Uterus (tissue), 4 donors: Measurements from ENCODE around the gene RASAL2. TPM values are rescaled to one million over a fixed set of nuclear protein-coding genes. Genes with fewer than 3 reads are reported as not detected.

Experiments used
- DNase-seq, 2 donors: peaks; one replicate each; pipeline ENCODE4 v3.0.0-alpha.2; 2019 to 2020
- H3K27ac ChIP-seq, 2 donors: fragments of 200-600 bp; sonication (generic); 1 replicate in 1 of 2; 2 replicates in 1 of 2; pipeline ENCODE4 v1.5.1; 2016 to 2018
- H3K27me3 ChIP-seq, 2 donors: fragments of 200-600 bp; sonication (generic); one replicate each; pipeline ENCODE4 v1.5.1; 2018 to 2019; ENCODE audit warnings: control low read depth in 1 of 2
- H3K36me3 ChIP-seq, 2 donors: fragments of 200-600 bp; sonication (generic); one replicate each; pipeline ENCODE4 v1.5.1; 2019; ENCODE audit warnings: control low read depth in 1 of 2
- H3K4me1 ChIP-seq, 2 donors: fragments of 200-600 bp; sonication (generic); one replicate each; pipeline ENCODE4 v1.5.1; 2018 to 2019; ENCODE audit warnings: control low read depth in 1 of 2
- H3K4me3 ChIP-seq, 2 donors: fragments of 200-600 bp; sonication (generic); 1 replicate in 1 of 2; 2 replicates in 1 of 2; pipeline ENCODE4 v1.5.1; 2018 to 2019; ENCODE audit warnings: mild to moderate bottlenecking in 1 of 2
- H3K9me3 ChIP-seq, 2 donors: fragments of 200-600 bp; sonication (generic); one replicate each; pipeline ENCODE4 v1.5.1; 2019; ENCODE audit warnings: control low read depth in 1 of 2
- CTCF ChIP-seq, 4 experiments: fragments of 200-600 bp in 2 of 4; fragments of 450-650 bp in 2 of 4; sonication (generic) in 2 of 4; IDR thresholded peaks; one replicate each; pipeline ENCODE4 v1.5.1; 2016 to 2019; ENCODE audit warnings: antibody characterized with exemption in 4 of 4, mild to moderate bottlenecking in 2 of 4, moderate library complexity in 1 of 4
- POLR2A ChIP-seq, 2 donors: fragments of 450-650 bp; IDR thresholded peaks; one replicate each; pipeline ENCODE4 v1.6.1; 2016; ENCODE audit warnings: antibody characterized with exemption in 2 of 2, mild to moderate bottlenecking in 1 of 2, moderate library complexity in 1 of 2
- intact Hi-C: fragments of 100-400 bp; cut with DNase I; formaldehyde crosslinking; loops from one replicate; pipeline ENCODE4 v1.15.1; 2023; ENCODE audit warnings: low total_unique reads
- total RNA-seq, 4 donors: library from RNA; depleted of rRNA in 3 of 4; stranded (reverse); fragments of >200 nt in 3 of 4; gene quantifications; one replicate each; pipeline versions ENCODE4 v1.1.0 to v1.2.4, GENCODE V29; 2014 to 2023
- donor health status: DM: yes; HTN: yes; CAD: no.

RASAL2 gene
- total RNA-seq, 4 donors from 2014 or later, result 10.0 to 42.5 (median 29.8) TPM

- no peak overlapping the region for H3K27ac ChIP-seq
- H3K4me1 ChIP-seq, result no peaks in the 10 kb centered on the region
- H3K9me3 ChIP-seq, result no peaks in the 10 kb centered on the region
- no peak overlapping the region for H3K4me3 ChIP-seq
- no peak for DNase-seq
- TF ChIP-seq POLR2A (IDR thresholded peaks at IDR 0.05) (no peak), CTCF (IDR thresholded peaks at IDR 0.05) (no peak)
- H3K27me3 ChIP-seq, result no peaks in the 10 kb centered on the region
- no peaks in the 10 kb centered on the region for H3K36me3 ChIP-seq
- intact Hi-C loops, result no loop called here
Observed at GRCh38 chr1:178484698-178485225, 390.9 kb downstream of the RASAL2 start.

- Histone ChIP-seq H3K27ac (no peak overlapping the region), H3K4me3 (no peak overlapping the region), H3K36me3 (no peaks in the 10 kb centered on the region), H3K9me3 (no peaks in the 10 kb centered on the region), H3K4me1 (no peaks in the 10 kb centered on the region), H3K27me3 (no peaks in the 10 kb centered on the region)
- intact Hi-C loops, result no loop called here
- no peak for DNase-seq
- TF ChIP-seq POLR2A (IDR thresholded peaks at IDR 0.05) (no peak), CTCF (IDR thresholded peaks at IDR 0.05) (no peak)
Observed at GRCh38 chr1:178485541-178485981, 391.7 kb downstream of the RASAL2 start.

GRCh38 chr1:178486100-178487069 lies 392.5 kb downstream of the RASAL2 start:
- no peak for DNase-seq
- Histone ChIP-seq H3K27me3 (no peaks in the 10 kb centered on the region), H3K36me3 (no peaks in the 10 kb centered on the region), H3K4me1 (no peaks in the 10 kb centered on the region), H3K27ac (no peak overlapping the region), H3K9me3 (no peaks in the 10 kb centered on the region), H3K4me3 (no peak overlapping the region)
- TF ChIP-seq POLR2A (IDR thresholded peaks at IDR 0.05) (no peak), CTCF (IDR thresholded peaks at IDR 0.05) (no peak)
- intact Hi-C loops, result no loop called here

- intact Hi-C loops, result no loop called here
- Histone ChIP-seq H3K4me3 (no peak overlapping the region), H3K27me3 (no peaks in the 10 kb centered on the region), H3K36me3 (no peaks in the 10 kb centered on the region), H3K27ac (no peak overlapping the region), H3K4me1 (no peaks in the 10 kb centered on the region), H3K9me3 (no peaks in the 10 kb centered on the region)
- TF ChIP-seq CTCF (IDR thresholded peaks at IDR 0.05) (no peak), POLR2A (IDR thresholded peaks at IDR 0.05) (no peak)
- no peak for DNase-seq
Observed at GRCh38 chr1:178487070-178487615, 393.2 kb downstream of the RASAL2 start.

GRCh38 chr1:178488393-178488792 lies 394.5 kb downstream of the RASAL2 start:
- no peaks in the 10 kb centered on the region for H3K36me3 ChIP-seq
- no peaks in the 10 kb centered on the region for H3K27me3 ChIP-seq
- intact Hi-C loops, result no loop called here
- H3K27ac ChIP-seq, result no peak overlapping the region
- H3K4me3 ChIP-seq, result no peak overlapping the region
- H3K9me3 ChIP-seq, result no peaks in the 10 kb centered on the region
- no peak for DNase-seq
- no peaks in the 10 kb centered on the region for H3K4me1 ChIP-seq
- TF ChIP-seq POLR2A (IDR thresholded peaks at IDR 0.05) (no peak), CTCF (IDR thresholded peaks at IDR 0.05) (no peak)
